Left ventricle myocardium inferior (tissue), 1 donor: ENCODE results near the gene ZNF575. TPM values are rescaled to one million over a fixed set of nuclear protein-coding genes. Genes with fewer than 3 reads are reported as not detected.

Source experiments
- DNase-seq: peaks from one replicate; pipeline ENCODE4 v3.0.0-alpha.2; 2020
- H3K27ac ChIP-seq: fragments of 200-600 bp; replicated peaks from 2 replicates; pipeline ENCODE4 v1.8.0; 2021
- H3K27me3 ChIP-seq: fragments of 200-600 bp; 2 replicates; pipeline ENCODE4 v1.8.0; 2021; ENCODE audit warnings: low read depth
- H3K36me3 ChIP-seq: fragments of 200-600 bp; 2 replicates; pipeline ENCODE4 v1.8.0; 2021
- H3K4me1 ChIP-seq: fragments of 200-600 bp; 2 replicates; pipeline ENCODE4 v1.8.0; 2021
- H3K4me3 ChIP-seq: fragments of 200-600 bp; 2 replicates; pipeline ENCODE4 v1.8.0; 2021; ENCODE audit warnings: mild to moderate bottlenecking, moderate library complexity
- H3K9me3 ChIP-seq: fragments of 200-600 bp; replicated peaks from 2 replicates; pipeline ENCODE4 v1.8.0; 2021
- intact Hi-C: fragments of 100-400 bp; cut with micrococcal nuclease; formaldehyde crosslinking; loops from one replicate; pipeline ENCODE4 v1.11.0; 2022
- total RNA-seq: library from RNA; stranded (reverse); fragmentation: NEBNext Ultra II Directional; extraction: Animal tissue kit (Norgen Biotek cat#: 25700); gene quantifications from one replicate; pipeline ENCODE4 v1.2.1, GENCODE V29; 2021
- TF ChIP-seq, protein P1 (sequence below): fragments of 200-600 bp; IDR thresholded peaks from 2 replicates; pipeline ENCODE4 v1.8.0; 2021; ENCODE audit warnings: antibody characterized with exemption, mild to moderate bottlenecking, borderline replicate concordance
- donor health status: DM: no; HTN: yes; CAD: no; lungs with severe emphysema.

Gene ZNF575
- total RNA-seq, 1 donor from 2014 or later: 1.1 TPM

DNA sequence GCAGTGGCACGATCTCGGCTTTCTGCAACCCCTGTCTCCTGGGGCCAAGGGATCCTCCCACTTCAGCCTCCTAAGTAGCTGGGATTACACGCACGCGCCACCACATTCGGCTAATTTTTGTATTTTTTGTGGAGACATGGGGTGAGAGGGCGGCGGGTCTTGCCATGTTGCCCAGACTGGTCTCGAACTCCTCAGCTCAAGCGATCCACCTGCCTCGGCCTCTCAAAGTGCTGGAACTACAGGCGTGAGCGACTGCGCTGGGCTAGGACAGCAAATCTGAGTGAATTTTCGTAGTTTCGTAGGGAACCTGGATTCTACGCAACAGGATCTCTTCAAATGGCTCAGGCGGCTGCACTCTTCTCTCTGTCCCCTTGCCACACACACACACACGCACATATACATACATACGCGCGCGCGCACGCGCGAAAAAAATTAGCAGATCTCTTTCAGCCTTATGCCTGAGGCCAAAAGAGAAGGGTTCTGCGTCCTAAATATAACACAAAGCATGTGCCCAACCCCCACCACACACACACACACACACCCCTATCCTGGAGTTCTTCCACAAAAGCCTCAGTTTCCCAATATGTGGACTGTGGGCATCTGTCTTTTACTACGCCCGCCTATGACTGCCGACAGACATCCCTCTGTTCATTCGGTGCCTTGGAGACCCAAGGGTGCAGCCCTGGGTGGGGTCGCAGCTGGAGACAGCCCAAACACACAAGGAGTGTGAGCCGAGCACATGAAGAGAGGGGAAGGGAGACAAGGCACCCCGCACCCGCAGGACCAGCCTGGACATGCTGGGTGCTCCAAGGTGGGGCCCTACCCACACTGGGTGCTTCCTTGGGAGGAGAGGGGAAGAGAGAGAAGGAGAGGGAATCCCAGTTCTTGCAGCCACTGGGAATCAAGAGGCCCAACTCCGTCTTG is 43.2 kb downstream of the ZNF575 start:
- peak overlapping the region; percentile 83 for H3K4me3 ChIP-seq
- intact Hi-C loops: no loop called here
- DNase-seq: no peak

DNA sequence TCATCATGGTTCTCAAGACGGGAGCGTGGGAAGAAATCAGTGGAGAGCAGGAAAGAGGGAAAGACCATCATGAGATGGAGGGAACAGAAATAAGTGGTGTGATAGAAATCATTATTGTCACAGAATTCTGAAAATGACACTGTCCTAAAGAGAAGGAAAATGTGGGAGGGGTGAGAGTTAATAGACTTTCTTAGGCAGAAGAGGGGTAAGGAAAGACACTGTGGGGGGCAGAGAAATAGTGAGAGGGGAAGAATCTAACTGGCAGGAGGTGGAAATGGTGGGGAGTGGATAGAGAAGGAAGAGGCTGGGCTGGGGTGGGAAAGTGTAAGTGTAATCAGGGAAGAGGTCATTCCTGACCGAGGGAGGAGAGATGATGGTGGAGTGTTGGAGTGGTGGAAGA is 45.8 kb downstream of the ZNF575 start:
- H3K27ac ChIP-seq: no peak overlapping the region
- H3K27me3 ChIP-seq: no peaks in the 10 kb centered on the region
- no peak overlapping the region for H3K4me3 ChIP-seq
- H3K4me1 ChIP-seq: peaks cover 39% of the 10 kb centered on the region
- H3K9me3 ChIP-seq: no peaks in the 10 kb centered on the region
- intact Hi-C loops: no loop called here
- TF ChIP-seq, protein P1, sequence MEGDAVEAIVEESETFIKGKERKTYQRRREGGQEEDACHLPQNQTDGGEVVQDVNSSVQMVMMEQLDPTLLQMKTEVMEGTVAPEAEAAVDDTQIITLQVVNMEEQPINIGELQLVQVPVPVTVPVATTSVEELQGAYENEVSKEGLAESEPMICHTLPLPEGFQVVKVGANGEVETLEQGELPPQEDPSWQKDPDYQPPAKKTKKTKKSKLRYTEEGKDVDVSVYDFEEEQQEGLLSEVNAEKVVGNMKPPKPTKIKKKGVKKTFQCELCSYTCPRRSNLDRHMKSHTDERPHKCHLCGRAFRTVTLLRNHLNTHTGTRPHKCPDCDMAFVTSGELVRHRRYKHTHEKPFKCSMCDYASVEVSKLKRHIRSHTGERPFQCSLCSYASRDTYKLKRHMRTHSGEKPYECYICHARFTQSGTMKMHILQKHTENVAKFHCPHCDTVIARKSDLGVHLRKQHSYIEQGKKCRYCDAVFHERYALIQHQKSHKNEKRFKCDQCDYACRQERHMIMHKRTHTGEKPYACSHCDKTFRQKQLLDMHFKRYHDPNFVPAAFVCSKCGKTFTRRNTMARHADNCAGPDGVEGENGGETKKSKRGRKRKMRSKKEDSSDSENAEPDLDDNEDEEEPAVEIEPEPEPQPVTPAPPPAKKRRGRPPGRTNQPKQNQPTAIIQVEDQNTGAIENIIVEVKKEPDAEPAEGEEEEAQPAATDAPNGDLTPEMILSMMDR: no peak
- no peaks in the 10 kb centered on the region for H3K36me3 ChIP-seq
- no peak for DNase-seq

More for the DNA sequence above, 43.2 kb downstream of the ZNF575 start:
- Histone ChIP-seq H3K9me3 (no peaks in the 10 kb centered on the region), H3K36me3 (peaks cover 11% of the 10 kb centered on the region), H3K4me1 (peaks cover 34% of the 10 kb centered on the region), H3K27me3 (no peaks in the 10 kb centered on the region), H3K27ac (peak overlapping the region; percentile 56)
- TF ChIP-seq, protein P1: no peak

DNA sequence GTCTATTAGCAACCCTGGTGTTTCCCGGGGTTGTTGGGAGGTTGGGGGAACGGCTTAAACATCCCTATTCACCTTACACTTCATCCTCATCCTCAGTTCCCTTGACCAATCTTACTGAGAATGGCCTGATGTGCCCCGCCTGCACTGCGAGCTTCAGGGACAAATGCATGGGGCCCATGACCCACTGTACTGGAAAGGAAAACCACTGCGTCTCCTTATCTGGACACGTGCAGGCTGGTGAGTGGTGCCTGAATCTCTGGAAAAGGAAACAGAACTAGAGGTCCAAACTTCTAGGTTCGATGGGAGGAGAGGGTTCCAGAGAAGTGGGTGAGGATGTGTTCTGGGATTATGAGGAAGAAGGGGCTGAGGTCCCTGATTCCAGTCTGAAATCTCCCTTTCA is 48.5 kb downstream of the ZNF575 start:
- Histone ChIP-seq H3K27me3 (no peaks in the 10 kb centered on the region), H3K36me3 (peaks cover 2% of the 10 kb centered on the region), H3K4me3 (peak overlapping the region; percentile 63), H3K4me1 (peaks cover 19% of the 10 kb centered on the region), H3K9me3 (no peaks in the 10 kb centered on the region), H3K27ac (peak overlapping the region; percentile 64)
- TF ChIP-seq, protein P1: no peak
- intact Hi-C loops: no loop called here
- DNase-seq: no peak

DNA sequence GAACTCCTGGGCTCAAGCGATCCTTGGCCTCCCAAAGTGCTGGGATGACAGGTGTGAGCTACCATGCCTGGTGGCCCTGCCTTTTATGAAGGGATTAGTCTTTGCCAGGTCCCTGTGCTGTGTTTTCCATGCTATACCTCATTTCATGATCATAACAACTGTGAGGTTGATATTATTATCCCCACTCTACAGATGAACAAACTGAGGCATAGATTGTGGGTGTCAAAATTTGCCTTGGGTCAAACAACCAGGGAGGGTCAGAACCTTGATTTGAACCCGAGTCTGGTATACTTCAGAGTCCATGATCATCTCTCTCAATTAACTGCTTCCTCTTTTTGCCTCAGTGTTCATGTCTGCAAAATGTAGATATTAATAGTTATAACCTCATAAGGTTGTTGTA is 49.5 kb downstream of the ZNF575 start:
- intact Hi-C loops: no loop called here
- TF ChIP-seq, protein P1: no peak
- H3K36me3 ChIP-seq: peaks cover 5% of the 10 kb centered on the region

DNA sequence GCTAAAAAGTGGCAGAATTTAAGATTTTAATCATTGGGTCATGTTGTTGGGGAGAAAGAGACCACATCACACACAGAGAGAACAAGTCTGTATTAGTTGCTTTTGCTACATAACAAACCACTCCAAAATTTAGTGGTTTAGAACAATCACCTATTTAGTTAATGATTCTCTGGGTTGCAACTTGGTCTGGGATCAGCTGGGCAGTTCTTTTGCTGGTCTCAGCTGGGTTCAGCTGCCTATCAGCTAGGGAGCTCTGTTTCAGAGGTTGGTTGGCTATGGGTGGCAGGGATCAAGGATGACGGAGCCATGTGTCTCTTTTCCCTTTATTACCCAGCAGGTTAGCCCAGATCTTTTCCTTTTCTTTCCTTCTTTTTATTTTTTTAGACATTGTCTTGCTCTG is 51.5 kb downstream of the ZNF575 start:
- intact Hi-C loops: no loop called here
- no peak for DNase-seq
- no peak overlapping the region for H3K27ac ChIP-seq

More for the DNA sequence above, 49.5 kb downstream of the ZNF575 start:
- H3K9me3 ChIP-seq: no peaks in the 10 kb centered on the region
- no peak overlapping the region for H3K27ac ChIP-seq
- no peaks in the 10 kb centered on the region for H3K27me3 ChIP-seq
- no peak for DNase-seq
- H3K4me1 ChIP-seq: peaks cover 19% of the 10 kb centered on the region
- H3K4me3 ChIP-seq: no peak overlapping the region

More for the DNA sequence above, 51.5 kb downstream of the ZNF575 start:
- Histone ChIP-seq H3K27me3 (no peaks in the 10 kb centered on the region), H3K4me3 (no peak overlapping the region), H3K36me3 (peaks cover 12% of the 10 kb centered on the region), H3K4me1 (peaks cover 19% of the 10 kb centered on the region), H3K9me3 (no peaks in the 10 kb centered on the region)
- TF ChIP-seq, protein P1: no peak

Other genes starting within 250 kb of the ZNF575 start
- gene CD177, start 179.5 kb upstream of the ZNF575 start, total RNA-seq: 0.14 TPM
- not detected for gene TEX101, start 118.3 kb upstream of the ZNF575 start, total RNA-seq
- gene LYPD3, start 67.6 kb upstream of the ZNF575 start, total RNA-seq: 0.38 TPM
- gene PHLDB3, start 28.4 kb upstream of the ZNF575 start, total RNA-seq: 4.5 TPM
- 14.6 TPM for gene ETHE1, start 6.0 kb upstream of the ZNF575 start, total RNA-seq
- gene XRCC1, start 42.3 kb downstream of the ZNF575 start, total RNA-seq: 12.8 TPM
- gene PINLYP, start 42.6 kb downstream of the ZNF575 start, total RNA-seq: 1.0 TPM
- 26.1 TPM for gene IRGQ, start 62.9 kb downstream of the ZNF575 start, total RNA-seq
- gene ZNF576, start 63.4 kb downstream of the ZNF575 start, total RNA-seq: 11.3 TPM
- 0.30 TPM for gene SRRM5, start 78.9 kb downstream of the ZNF575 start, total RNA-seq
- 32.3 TPM for gene ZNF428, start 86.4 kb downstream of the ZNF575 start, total RNA-seq
- 6.9 TPM for gene CADM4, start 106.7 kb downstream of the ZNF575 start, total RNA-seq
- gene PLAUR, start 137.0 kb downstream of the ZNF575 start, total RNA-seq: 3.5 TPM
- gene IRGC, start 182.9 kb downstream of the ZNF575 start, total RNA-seq: not detected
- gene SMG9, start 221.8 kb downstream of the ZNF575 start, total RNA-seq: 18.9 TPM
- 0.38 TPM for gene KCNN4, start 247.8 kb downstream of the ZNF575 start, total RNA-seq